NCI-H82 (cell line): ENCODE results near the gene TUBA1C.
"Not testable (repeated sequence)": the region's sequence is repeated elsewhere in the genome, so short reads cannot be mapped to it uniquely, and the experiment has no call there.

Source experiments
- DNase-seq: peaks from one replicate; lab custom pipeline; 2025; lab: John Stamatoyannopoulos, UW

TUBA1C gene

GRCh38 chr12:49310451-49311000 lies 45.6 kb downstream of the TUBA1C start:
- DNase-seq, result not testable (repeated sequence)

GRCh38 chr12:49314811-49315210 lies 49.9 kb downstream of the TUBA1C start:
- no peak for DNase-seq

GRCh38 chr12:49317118-49317517 lies 52.2 kb downstream of the TUBA1C start:
- DNase-seq, result not testable (repeated sequence)

GRCh38 chr12:49320411-49321103 lies 55.7 kb downstream of the TUBA1C start:
- DNase-seq, result not testable (repeated sequence)

GRCh38 chr12:49322367-49322707 lies 57.5 kb downstream of the TUBA1C start:
- DNase-seq, result no peak

- peak; percentile 100 for DNase-seq
Measured at GRCh38 chr12:49322708-49323523, 58.0 kb downstream of the TUBA1C start, which contains the start of gene TROAP. Gene TROAP (plus strand): TSS chr12:49323255. CDS start chr12:49323609, 354 bp downstream.

- no peak for DNase-seq
Measured at GRCh38 chr12:49323524-49324097, 58.7 kb downstream of the TUBA1C start.
